Glomerular visceral epithelial cell (primary cell): Measurements from ENCODE around the gene TSFM.
A peak's percentile ranks its signal among the peaks of the same experiment; 100 is the strongest.
"Not testable (repeated sequence)": the region's sequence is repeated elsewhere in the genome, so short reads cannot be mapped to it uniquely, and the experiment has no call there.

ENCODE experiments used
- DNase-seq: peaks from one replicate; pipeline ENCODE4 v3.0.0-alpha.2; 2016; ENCODE audit errors: extremely low spot score

The TSFM gene

GRCh38 chr12:57763881-57764661, 18.5 kb upstream of the TSFM start:
- DNase-seq = no peak

DNA sequence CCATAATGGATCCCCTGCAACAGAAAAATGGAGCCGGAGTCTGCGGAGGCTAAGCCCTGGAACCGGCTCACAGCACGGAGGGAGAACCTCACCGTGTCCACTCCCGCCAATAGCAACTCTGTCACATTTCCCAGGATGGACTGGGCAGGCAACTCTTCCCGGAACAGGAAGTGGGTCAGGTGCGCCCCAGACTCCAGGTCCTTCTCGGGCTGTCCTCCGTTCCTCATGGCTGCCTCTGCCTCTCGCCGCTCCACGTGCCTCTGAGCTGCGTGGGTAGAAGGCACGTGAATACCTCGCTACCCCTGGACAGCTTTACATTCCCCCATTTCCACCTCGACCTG, 18.0 kb upstream of the TSFM start:
- no peak for DNase-seq

DNA sequence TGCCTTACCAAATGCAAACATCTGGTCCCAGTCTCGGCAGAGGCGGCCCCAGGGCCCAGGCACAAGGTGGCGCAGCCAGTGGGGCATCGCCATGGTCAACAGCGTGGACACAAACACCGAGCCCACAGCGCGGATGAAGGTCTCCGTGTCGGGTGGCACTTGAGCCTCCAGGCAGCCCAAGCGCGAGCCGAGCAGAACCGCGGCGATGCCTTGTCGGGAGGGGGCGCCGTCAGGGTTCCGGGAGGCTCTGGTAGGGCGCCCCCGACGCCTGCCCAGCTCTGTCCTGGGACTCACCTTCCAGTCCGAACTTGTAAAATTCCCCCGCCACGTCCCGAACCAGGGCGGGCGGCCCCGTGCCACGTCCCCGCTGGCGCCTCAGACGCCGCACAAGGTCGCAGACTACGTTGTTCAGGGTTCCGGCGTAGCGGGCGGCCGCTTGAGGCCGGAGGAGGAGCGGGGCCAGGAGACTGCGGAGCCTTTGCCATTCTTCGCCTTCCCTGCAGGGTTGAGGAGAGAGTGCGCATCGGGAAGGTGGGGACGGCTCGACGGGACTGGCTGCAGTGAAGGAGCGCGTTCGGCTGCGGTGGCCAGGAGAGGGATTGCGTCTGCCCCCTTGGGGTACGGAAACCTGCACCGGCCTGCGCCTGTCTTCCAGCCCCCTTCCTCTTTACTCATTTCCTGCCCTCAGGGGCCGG, 17.4 kb upstream of the TSFM start:
- no peak for DNase-seq

GRCh38 chr12:57765698-57766463, 16.7 kb upstream of the TSFM start:
- no peak for DNase-seq

GRCh38 chr12:57766464-57767304, 15.9 kb upstream of the TSFM start, which contains the start of gene CYP27B1:
TSS of gene CYP27B1 (minus strand) at chr12:57767078. CDS start at chr12:57767041, 37 bp downstream.
- no peak for DNase-seq

GRCh38 chr12:57767305-57767698, 15.3 kb upstream of the TSFM start:
- DNase-seq = no peak

DNA sequence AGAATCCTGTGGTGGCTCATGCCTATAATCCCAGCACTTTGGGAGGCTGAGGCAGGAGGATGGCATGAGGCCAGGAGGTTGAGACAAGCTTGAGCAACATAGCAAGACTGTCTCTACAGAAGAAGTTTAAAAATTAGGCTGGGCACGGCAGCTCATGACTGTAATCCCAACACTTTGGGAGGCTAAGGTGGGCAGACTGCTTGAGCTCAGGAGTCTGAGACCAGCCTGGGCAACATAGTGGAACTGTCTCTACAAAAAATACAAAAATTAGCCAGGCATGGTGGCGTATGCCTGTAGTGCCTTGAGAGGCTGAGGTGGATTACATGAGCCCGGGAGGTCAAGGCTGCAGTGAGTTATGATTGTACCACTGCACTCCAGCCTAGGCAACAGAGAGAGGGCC, 14.7 kb upstream of the TSFM start:
- no peak for DNase-seq

DNA sequence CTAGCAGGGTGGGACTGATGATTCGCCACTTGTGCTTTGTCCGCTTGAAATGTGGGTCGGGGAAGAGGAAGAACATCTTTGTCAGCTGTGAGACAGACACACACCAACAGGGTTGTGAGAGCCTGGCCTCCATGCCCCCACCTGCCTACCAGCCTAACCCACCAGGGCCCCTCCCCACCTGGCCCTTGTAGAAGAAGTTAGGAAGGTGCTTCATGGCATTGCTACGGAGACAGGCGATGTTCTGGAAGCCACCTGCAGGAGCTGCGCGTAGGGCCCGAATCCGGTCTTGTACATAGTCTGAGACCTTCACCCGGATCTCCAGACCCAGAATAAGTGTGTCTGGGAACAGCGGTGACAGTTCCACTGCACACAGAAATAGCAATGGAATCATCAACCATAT, 13.0 kb upstream of the TSFM start:
- DNase-seq = no peak

DNA sequence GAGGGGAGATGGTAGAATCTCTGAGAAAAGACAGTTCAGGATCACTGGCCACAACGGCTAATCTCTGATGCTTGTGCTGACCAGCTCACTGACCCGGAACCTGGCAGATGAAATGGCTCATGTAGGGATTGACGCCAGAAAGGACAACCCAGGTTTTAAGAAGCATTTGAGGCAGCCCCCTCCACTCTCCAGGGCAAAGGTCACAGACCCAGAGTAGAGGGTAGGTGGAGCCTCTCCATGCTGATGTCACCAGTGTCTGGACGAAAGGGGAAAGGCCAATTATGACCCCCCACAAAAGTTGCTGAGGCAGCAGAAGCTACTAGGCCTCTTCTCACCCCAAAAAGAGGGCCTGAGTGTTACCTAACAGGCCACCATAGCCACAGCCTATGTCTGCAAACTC, 11.9 kb upstream of the TSFM start:
- DNase-seq = no peak

DNA sequence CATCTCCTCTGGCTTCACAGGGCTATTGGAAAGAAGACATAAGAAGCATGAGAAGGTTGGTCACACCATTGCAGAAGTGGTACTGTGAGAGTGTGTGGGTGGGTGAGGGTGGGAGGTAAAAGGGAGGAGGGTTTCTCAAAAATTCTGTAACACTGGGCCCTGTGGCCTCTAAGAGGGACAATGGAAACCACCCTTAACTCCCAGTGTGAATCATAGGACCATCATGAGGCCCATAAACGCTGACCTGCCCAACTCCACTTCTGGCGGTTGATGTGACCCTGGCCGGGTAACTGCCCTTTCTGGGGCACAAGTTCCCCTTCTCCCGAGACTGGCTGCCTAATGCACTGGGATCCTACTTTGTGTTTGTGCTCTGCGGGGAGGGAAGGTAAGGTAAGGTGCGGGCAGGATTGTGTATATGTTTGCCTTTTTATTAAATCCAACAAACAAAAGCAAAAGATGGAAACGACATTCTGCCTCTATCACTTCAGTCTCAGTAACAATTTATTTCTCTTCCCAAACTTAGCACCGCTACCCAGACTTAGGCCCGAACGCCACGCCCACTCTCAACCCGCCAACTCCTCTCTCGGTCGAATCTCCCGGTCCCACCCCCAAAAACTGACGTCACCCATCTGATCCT, 11.2 kb upstream of the TSFM start:
- peak; percentile 84 for DNase-seq

DNA sequence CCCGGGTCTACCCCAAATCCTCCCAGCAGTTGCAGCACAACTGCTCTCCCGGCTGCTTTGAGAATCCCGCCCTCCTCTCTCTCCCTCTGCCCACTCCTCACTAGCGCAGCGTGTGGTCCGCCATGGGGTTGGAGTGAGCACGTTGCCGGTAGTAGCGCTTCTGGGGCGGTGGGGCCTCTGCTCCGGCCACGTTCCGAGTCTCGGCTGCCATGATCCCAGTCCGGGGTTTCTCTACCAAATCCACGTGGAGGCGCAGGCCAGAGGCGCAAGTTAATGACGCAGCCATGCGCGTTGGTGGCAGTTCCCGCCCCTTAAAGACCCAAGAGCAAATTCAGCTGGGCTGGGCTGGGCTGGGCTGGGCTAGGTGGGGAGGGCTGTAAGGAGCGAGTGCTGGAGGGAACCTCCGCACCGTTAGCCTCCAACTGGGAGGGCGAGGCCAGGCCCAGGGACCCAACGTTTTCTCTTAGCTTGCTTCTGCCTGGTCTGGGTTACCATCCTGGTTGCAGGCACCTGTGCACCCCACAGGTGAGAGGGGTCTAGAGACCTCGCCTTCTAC, 10.6 kb upstream of the TSFM start, which contains the start of gene METTL1:
Gene METTL1, minus strand, starts transcription at position 233 of the 556 bp plus-strand sequence. Its CDS starts 22 bp downstream, at position 211.
- peak; percentile 94 for DNase-seq

- peak; percentile 64 for DNase-seq
Observed at GRCh38 chr12:57772429-57773322, 9.9 kb upstream of the TSFM start, which contains the start of gene EEF1AKMT3. TSS of gene EEF1AKMT3 (plus strand) at chr12:57772614. CDS start at chr12:57772725, 111 bp downstream.

DNA sequence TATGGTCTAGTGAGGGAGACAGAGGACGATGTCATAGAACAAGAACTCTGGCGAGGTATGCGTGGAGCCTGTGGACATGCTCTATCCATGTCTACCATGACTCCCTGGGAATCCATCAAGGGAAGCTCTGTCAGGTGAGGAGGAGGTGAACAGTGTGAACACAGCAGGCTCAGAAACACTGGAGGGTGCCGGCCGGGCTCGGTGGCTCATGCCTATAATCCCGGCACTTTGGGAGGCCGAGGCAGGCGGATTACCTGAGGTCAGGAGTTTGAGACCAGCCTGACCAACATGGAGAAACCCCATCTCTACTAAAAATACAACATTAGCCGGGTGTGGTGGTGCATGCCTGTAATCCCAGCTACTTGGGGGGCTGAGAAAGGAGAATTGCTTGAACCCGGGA, 8.0 kb upstream of the TSFM start:
- DNase-seq = not testable (repeated sequence)

DNA sequence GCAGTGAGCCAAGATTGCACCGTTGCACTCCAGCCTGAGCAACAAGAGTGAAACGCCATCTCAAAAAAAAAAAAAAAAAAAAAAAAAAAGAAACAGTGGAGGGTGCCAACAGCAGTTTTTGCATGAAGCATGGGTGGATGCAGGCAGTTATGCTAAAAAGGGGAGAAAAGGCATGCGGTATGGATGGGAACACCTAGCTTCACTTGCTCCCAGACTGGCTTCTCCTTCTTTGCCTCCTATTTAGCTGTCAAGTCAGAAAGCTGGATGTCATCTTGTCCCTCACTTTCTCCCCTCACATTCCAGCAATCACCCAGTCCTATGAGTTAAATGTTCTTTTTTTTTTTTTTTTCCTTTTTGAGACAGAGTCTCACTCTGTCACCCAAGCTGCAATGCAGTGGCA, 7.5 kb upstream of the TSFM start:
- DNase-seq = no peak

DNA sequence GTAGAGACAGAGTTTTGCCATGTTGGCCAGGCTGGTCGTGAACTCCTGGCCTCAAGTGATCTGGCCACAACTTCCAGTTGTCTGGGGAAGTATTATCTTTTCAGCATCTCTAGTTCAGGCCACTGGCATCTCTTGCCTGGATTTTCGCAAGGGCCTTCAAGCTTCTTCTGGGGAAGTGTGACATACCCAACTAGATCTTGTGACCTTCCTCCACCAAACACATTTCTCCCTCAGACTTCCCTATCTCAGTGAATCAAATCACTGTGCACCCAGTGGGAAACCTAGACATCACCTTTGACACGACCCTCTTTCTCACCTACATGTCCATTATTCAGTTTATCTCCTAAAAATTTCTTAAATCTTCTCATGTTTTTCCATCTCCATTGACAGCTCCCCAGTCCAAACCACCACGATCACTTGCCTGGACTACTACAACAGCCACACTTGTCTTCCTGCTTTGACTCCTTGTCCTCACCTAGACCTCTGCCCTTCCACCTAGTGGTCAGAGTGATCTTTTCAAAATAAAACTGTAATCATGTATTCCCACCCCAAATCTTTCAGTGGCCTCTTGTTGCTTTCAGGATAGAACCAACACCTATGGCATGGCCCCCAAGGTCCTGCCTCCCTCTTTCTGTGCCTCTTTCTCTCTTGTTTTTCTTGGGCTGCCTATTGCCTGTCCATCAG, 6.9 kb upstream of the TSFM start:
- no peak for DNase-seq

DNA sequence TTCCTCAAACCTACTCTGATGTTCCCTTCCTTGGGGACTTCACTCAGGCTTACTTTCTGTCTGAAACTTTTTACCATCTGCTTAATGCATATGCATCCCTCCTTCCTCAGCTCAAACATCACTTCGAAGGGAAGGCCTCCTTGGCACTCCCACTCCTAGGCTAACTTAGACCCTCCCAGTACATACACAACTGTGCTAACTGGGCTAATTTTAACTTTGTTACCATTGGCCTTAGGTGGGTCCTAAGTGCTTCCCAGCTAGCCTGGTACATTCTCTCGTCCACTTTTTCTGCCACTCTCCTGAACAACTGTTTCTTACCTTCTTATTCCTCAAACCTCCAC, 6.4 kb upstream of the TSFM start:
- DNase-seq = no peak

DNA sequence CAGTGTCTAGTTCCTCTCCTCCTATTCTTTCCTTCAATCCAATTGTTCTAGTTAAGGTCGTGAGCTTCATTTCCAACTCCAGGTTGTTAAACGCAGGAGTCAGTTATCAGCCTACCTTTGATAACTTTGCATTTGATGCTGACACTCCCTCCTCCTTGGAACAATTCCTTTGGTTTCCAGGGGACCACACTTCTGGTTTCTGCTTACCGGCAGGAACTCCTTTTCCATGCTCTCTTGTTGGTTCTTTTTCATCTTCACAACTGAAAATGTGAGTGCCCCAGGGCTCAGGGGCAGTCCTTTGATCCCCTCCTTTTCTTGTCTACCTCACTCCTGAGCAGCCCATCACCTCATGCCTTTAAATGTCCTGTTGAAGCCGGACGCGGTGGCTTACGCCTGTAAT, 5.2 kb upstream of the TSFM start:
- no peak for DNase-seq

- no peak for DNase-seq
Observed at GRCh38 chr12:57777911-57778310, 4.7 kb upstream of the TSFM start.

GRCh38 chr12:57779736-57780135, 2.9 kb upstream of the TSFM start:
- no peak for DNase-seq
